HCT116 (cell line): ENCODE results near the gene XKR3. TPM values are rescaled to one million over a fixed set of nuclear protein-coding genes. Genes with fewer than 3 reads are reported as not detected.

ENCODE experiments used
- ATAC-seq: fragments of 200-7000 bp; cut with Tn5 transposase; 2 replicates; pipeline ENCODE4 v1.9.1; 2020; ENCODE audit warnings: mild to moderate bottlenecking, moderate library complexity
- BruUV-seq: library from RNA; stranded (reverse); fragments of 400-500 nt; replicated peaks from 2 replicates; lab custom pipeline; 2021; lab: Mats Ljungman, UMichigan
- CTCF ChIA-PET: fragments of 300-600 bp; sonication (Branson Sonifier 250); formaldehyde crosslinking; loops from one replicate; lab custom pipeline; 2021; ENCODE audit warnings: antibody characterized with exemption; lab: Charles Lee
- POLR2A ChIA-PET: fragments of 300-600, 350-600 bp; sonication (Branson Sonifier 250); formaldehyde crosslinking; loops from one replicate; lab custom pipeline; 2021; ENCODE audit warnings: antibody characterized with exemption; lab: Charles Lee
- RAD21 ChIA-PET, 2 experiments: fragments of 300-600 bp; sonication (Branson Sonifier 250); formaldehyde crosslinking; loops; one replicate each; lab custom pipeline; 2023; ENCODE audit warnings: low total read pairs in 2 of 2; ENCODE audit not compliant: uncharacterized antibody in 2 of 2, unreplicated experiment in 2 of 2, low non-redundant PET in 1 of 2; lab: Charles Lee
- DNase-seq: peaks from one replicate; pipeline ENCODE4 v3.0.0-alpha.2; 2010; ENCODE audit warnings: low read depth, low spot score
- H2AFZ ChIP-seq: fragments of 200-600 bp; shearing (Covaris generic), sonication (generic); 2 replicates; pipeline ENCODE4 v1.6.1; 2017; ENCODE audit warnings: low read depth, mixed run types, mixed read lengths, antibody characterized with exemption, low read length; ENCODE audit not compliant: poor library complexity, severe bottlenecking
- H3K27ac ChIP-seq: 2 replicates; pipeline ENCODE4 v1.5.1; 2012; ENCODE audit warnings: low read depth, low read length
- H3K27me3 ChIP-seq: fragments of 200-600 bp; sonication (generic); 2 replicates; pipeline ENCODE4 v1.6.1; 2016; ENCODE audit warnings: mixed run types, low read length, mixed read lengths; ENCODE audit not compliant: insufficient read depth
- H3K36me3 ChIP-seq, 2 experiments: fragments of 200-500 bp in 1 of 2; fragments of 200-600 bp in 1 of 2; sonication (Bioruptor generic) in 1 of 2; sonication (generic) in 1 of 2; 2 replicates each; pipeline versions ENCODE4 v1.5.1 to v1.6.1; 2014 to 2016; ENCODE audit warnings: low read length in 2 of 2, inconsistent platforms in 1 of 2, mixed read lengths in 1 of 2, mixed run types in 1 of 2; ENCODE audit not compliant: insufficient read depth in 2 of 2, control insufficient read depth in 1 of 2
- H3K4me1 ChIP-seq, 2 experiments: fragments of 200-600 bp in 1 of 2; sonication (generic) in 1 of 2; 2 replicates each; pipeline versions ENCODE4 v1.5.1 to v1.6.1; 2012 to 2017; ENCODE audit warnings: low read length in 2 of 2, inconsistent platforms in 1 of 2, mild to moderate bottlenecking in 1 of 2, mixed read lengths in 1 of 2, mixed run types in 1 of 2, moderate library complexity in 1 of 2; ENCODE audit not compliant: insufficient read depth in 2 of 2, control insufficient read depth in 1 of 2
- H3K4me2 ChIP-seq: fragments of 200-600 bp; sonication (generic); 2 replicates; pipeline ENCODE4 v1.6.1; 2017; ENCODE audit warnings: mixed run types, low read length, mixed read lengths
- H3K4me3 ChIP-seq, 2 experiments: fragments of 200-600 bp in 1 of 2; sonication (generic) in 1 of 2; replicated peaks in 1 of 2; 2 replicates each; pipeline ENCODE4 v1.5.1; 2011 to 2016; ENCODE audit warnings: low read length in 2 of 2, control low read depth in 1 of 2, low read depth in 1 of 2, mild to moderate bottlenecking in 1 of 2, mixed read lengths in 1 of 2, mixed run types in 1 of 2
- H3K79me2 ChIP-seq: fragments of 200-600 bp; sonication (generic); 2 replicates; pipeline ENCODE4 v1.6.1; 2017; ENCODE audit warnings: mild to moderate bottlenecking, mixed run types, low read length, moderate library complexity, mixed read lengths; ENCODE audit not compliant: insufficient read depth
- H3K9ac ChIP-seq: fragments of 200-600 bp; sonication (generic); 2 replicates; pipeline ENCODE4 v1.6.1; 2016; ENCODE audit warnings: low read length, mixed read lengths
- H3K9me2 ChIP-seq: fragments of 200-600 bp; sonication (generic), shearing (Covaris generic); 2 replicates; pipeline ENCODE4 v1.6.1; 2017; ENCODE audit warnings: mixed run types, mild to moderate bottlenecking, moderate library complexity; ENCODE audit not compliant: insufficient read depth
- H3K9me3 ChIP-seq, 2 experiments: fragments of 200-500 bp in 1 of 2; fragments of 200-600 bp in 1 of 2; sonication (Bioruptor generic) in 1 of 2; sonication (generic) in 1 of 2; 2 replicates each; pipeline ENCODE4 v1.6.1; 2014 to 2017; ENCODE audit warnings: low read length in 2 of 2, mixed read lengths in 2 of 2, inconsistent platforms in 1 of 2, low read depth in 1 of 2, mild to moderate bottlenecking in 1 of 2, mixed run types in 1 of 2, moderate library complexity in 1 of 2; ENCODE audit not compliant: control insufficient read depth in 1 of 2, insufficient read depth in 1 of 2
- H4K20me1 ChIP-seq: fragments of 200-600 bp; sonication (generic), shearing (Covaris generic); 2 replicates; pipeline ENCODE4 v1.6.1; 2017; ENCODE audit warnings: mixed run types, mild to moderate bottlenecking, moderate library complexity; ENCODE audit not compliant: insufficient read depth
- CTCF ChIP-seq, 3 experiments: fragments of 200-600 bp in 1 of 3; sonication (generic) in 1 of 3; IDR thresholded peaks in 2 of 3; conservative IDR thresholded peaks in 1 of 3; 2 replicates each; pipeline ENCODE4 v1.5.1; 2012 to 2017; ENCODE audit warnings: low read depth in 2 of 3, low read length in 2 of 3, antibody characterized with exemption in 1 of 3, borderline replicate concordance in 1 of 3, control low read depth in 1 of 3, mild to moderate bottlenecking in 1 of 3, mixed read lengths in 1 of 3, mixed run types in 1 of 3, moderate library complexity in 1 of 3; ENCODE audit not compliant: insufficient read depth in 1 of 3
- ELF1 ChIP-seq: IDR thresholded peaks from 2 replicates; pipeline ENCODE4 v1.6.1; 2012; ENCODE audit warnings: low read depth, borderline replicate concordance
- FOSL1 ChIP-seq: IDR thresholded peaks from 2 replicates; pipeline ENCODE4 v1.6.1; 2012; ENCODE audit warnings: low read depth
- MAX ChIP-seq: IDR thresholded peaks from 2 replicates; pipeline ENCODE4 v1.6.1; 2012
- POLR2A ChIP-seq: IDR thresholded peaks from 2 replicates; pipeline ENCODE4 v1.7.0; 2011; ENCODE audit warnings: borderline replicate concordance; ENCODE audit not compliant: insufficient read depth, insufficient read length; ENCODE audit errors: extremely low read depth
- RAD21 ChIP-seq: IDR thresholded peaks from 2 replicates; pipeline ENCODE4 v1.6.1; 2012; ENCODE audit warnings: low read depth, mild to moderate bottlenecking
- REST ChIP-seq: IDR thresholded peaks from 2 replicates; pipeline ENCODE4 v1.6.1; 2012; ENCODE audit warnings: low read depth
- TCF7L2 ChIP-seq: IDR thresholded peaks from 2 replicates; pipeline ENCODE4 v1.7.0; 2011; ENCODE audit warnings: borderline replicate concordance, inconsistent platforms; ENCODE audit not compliant: insufficient read depth, insufficient read length; ENCODE audit errors: extremely low read depth
- intact Hi-C: fragments of 100-400 bp; cut with micrococcal nuclease; formaldehyde crosslinking; loops from 2 replicates; pipeline ENCODE4 v1.10.0; 2022
- total RNA-seq: library from RNA; stranded (reverse); gene quantifications from one replicate; pipeline ENCODE4 v1.2.1, GENCODE V29; 2021; ENCODE audit not compliant: unreplicated experiment

XKR3 gene
- total RNA-seq, 1 experiment from 2014 or later: not detected

GRCh38 chr22:16789860-16790493, 35.2 kb downstream of the XKR3 start (continued):
- TF ChIP-seq POLR2A (no peak), FOSL1 (no peak), MAX (no peak)
- TF ChIP-seq, all 23 proteins: peak for 0

- TF ChIP-seq RAD21 (peak; percentile 15; the same call in 1 of the 2 replicates), CTCF (IDR thresholded peaks at IDR 0.05 in 2 of 3, conservative IDR thresholded peaks at IDR 0.05 in 1 of 3; ENCODE audit: borderline replicate concordance in 1 of 3, insufficient read depth in 1 of 3, low read depth in 2 of 3, low read length in 2 of 3) (peak; percentile 10 to 73 (median 69); a peak in 4 of 6 replicates), TCF7L2 (no peak), ELF1 (no peak), REST (no peak)
- TF ChIP-seq, all 23 proteins: peak for 2
- no peaks in the 10 kb centered on the region for H3K9me3 ChIP-seq
- DNase-seq: peak; percentile 8
- no peaks in the 10 kb centered on the region for H3K4me1 ChIP-seq
- no peaks in the 10 kb centered on the region for H3K79me2 ChIP-seq
- H3K9ac ChIP-seq: no peak overlapping the region
- no peak overlapping the region for H3K27ac ChIP-seq
- ChIA-PET POLR2A (interaction anchor here (0.7 kb wide), 1 partner anchor 9 kb away, joined by 3 read pairs; no protein-coding TSS in a partner anchor), CTCF (interaction anchor here (0.7 to 2.9 kb wide), 9 partner anchors 10 to 270 kb away, joined by 3 to 23 read pairs (median 3); no protein-coding TSS in a partner anchor), RAD21 (no interaction called here)
- no peak overlapping the region for H3K4me3 ChIP-seq
- no peaks in the 10 kb centered on the region for H4K20me1 ChIP-seq
- peak; percentile 95 for ATAC-seq
- peak overlapping the region; percentile 18 for H3K4me2 ChIP-seq
- no peak overlapping the region for H2AFZ ChIP-seq
- no peaks in the 10 kb centered on the region for H3K36me3 ChIP-seq
- H3K27me3 ChIP-seq: no peaks in the 10 kb centered on the region
- BruUV-seq: no TSS peak
- H3K9me2 ChIP-seq: no peaks in the 10 kb centered on the region
- intact Hi-C loops: loop anchor here (10.0 kb wide), 2 partner anchors 49 to 51 kb away; no protein-coding TSS in a partner anchor
Measured at GRCh38 chr22:16783930-16784354, 41.3 kb downstream of the XKR3 start.
